Activated naive CD4-positive, alpha-beta T cell treated with anti-CD3 and anti-CD28 coated beads for 36 hours (primary cell): ENCODE data around the gene SEMA4F. TPM values are rescaled to one million over a fixed set of nuclear protein-coding genes. Genes with fewer than 3 reads are reported as not detected.

Experiments
- CTCF ChIA-PET: fragments of 350-600 bp; sonication (Branson Sonifier 250); formaldehyde crosslinking; loops from one replicate; lab custom pipeline; 2021; ENCODE audit warnings: antibody characterized with exemption; lab: Charles Lee
- DNase-seq: peaks from one replicate; pipeline ENCODE4 v3.0.0-alpha.2; 2020
- H3K27ac Mint-ChIP-seq: one replicate; pipeline ENCODE4 v1.8.0; 2021; ENCODE audit warnings: mild to moderate bottlenecking, mixed read lengths
- H3K27me3 Mint-ChIP-seq: one replicate; pipeline ENCODE4 v1.8.0; 2021; ENCODE audit warnings: low read depth, mixed read lengths
- H3K36me3 Mint-ChIP-seq: one replicate; pipeline ENCODE4 v1.8.0; 2021; ENCODE audit warnings: low read depth, mixed read lengths
- H3K4me1 Mint-ChIP-seq: one replicate; pipeline ENCODE4 v1.8.0; 2021; ENCODE audit warnings: low read depth, mixed read lengths
- H3K4me3 Mint-ChIP-seq: one replicate; pipeline ENCODE4 v1.8.0; 2021; ENCODE audit warnings: mild to moderate bottlenecking, moderate library complexity, mixed read lengths
- H3K9me3 Mint-ChIP-seq: one replicate; pipeline ENCODE4 v1.8.0; 2021; ENCODE audit warnings: mixed read lengths
- intact Hi-C: fragments of 100-400 bp; cut with micrococcal nuclease; formaldehyde crosslinking; loops from one replicate; pipeline ENCODE4 v1.15.1; 2023
- total RNA-seq, 2 experiments: library from RNA; stranded (reverse); gene quantifications; one replicate each; pipeline ENCODE4 v1.2.3, GENCODE V29; 2021

The SEMA4F gene
- total RNA-seq, 2 experiments from 2014 or later, result 4.3 to 5.3 TPM

GRCh38 chr2:74694281-74694680 is 40.2 kb downstream of the SEMA4F start:
- intact Hi-C loops, result loop anchor here (5.0 kb wide), 1 partner anchor 708 kb away; no protein-coding TSS in a partner anchor
- H3K4me1 Mint-ChIP-seq, result no peaks in the 10 kb centered on the region
- no peak overlapping the region for H3K27ac Mint-ChIP-seq
- H3K27me3 Mint-ChIP-seq, result no peaks in the 10 kb centered on the region
- CTCF ChIA-PET, result interaction anchor here (0.6 to 1.5 kb wide), 4 partner anchors 19 to 190 kb away, joined by 3 to 5 read pairs (median 4); no protein-coding TSS in a partner anchor
- H3K4me3 Mint-ChIP-seq, result no peak overlapping the region
- no peak for DNase-seq
- H3K9me3 Mint-ChIP-seq, result no peaks in the 10 kb centered on the region
- no peaks in the 10 kb centered on the region for H3K36me3 Mint-ChIP-seq

GRCh38 chr2:74695663-74696062 is 41.6 kb downstream of the SEMA4F start:
- CTCF ChIA-PET, result no interaction called here
- DNase-seq, result no peak
- H3K4me1 Mint-ChIP-seq, result no peaks in the 10 kb centered on the region
- no peak overlapping the region for H3K27ac Mint-ChIP-seq
- no peaks in the 10 kb centered on the region for H3K9me3 Mint-ChIP-seq
- no peaks in the 10 kb centered on the region for H3K27me3 Mint-ChIP-seq
- no peak overlapping the region for H3K4me3 Mint-ChIP-seq
- intact Hi-C loops, result no loop called here
- H3K36me3 Mint-ChIP-seq, result no peaks in the 10 kb centered on the region

GRCh38 chr2:74696829-74697228 is 42.8 kb downstream of the SEMA4F start:
- CTCF ChIA-PET, result no interaction called here
- DNase-seq, result no peak
- intact Hi-C loops, result no loop called here

GRCh38 chr2:74700643-74701372 is 46.8 kb downstream of the SEMA4F start:
- no peaks in the 10 kb centered on the region for H3K27me3 Mint-ChIP-seq
- DNase-seq, result no peak
- no peak overlapping the region for H3K4me3 Mint-ChIP-seq
- no peak overlapping the region for H3K27ac Mint-ChIP-seq
- no peaks in the 10 kb centered on the region for H3K9me3 Mint-ChIP-seq
- CTCF ChIA-PET, result interaction anchor here (1.2 to 1.4 kb wide), 2 partner anchors 12 to 14 kb away, joined by 5 to 6 read pairs; no protein-coding TSS in a partner anchor
- no peaks in the 10 kb centered on the region for H3K4me1 Mint-ChIP-seq
- intact Hi-C loops, result no loop called here
- peaks cover 2% of the 10 kb centered on the region for H3K36me3 Mint-ChIP-seq

More at GRCh38 chr2:74696829-74697228, 42.8 kb downstream of the SEMA4F start:
- Mint-ChIP-seq H3K27ac (no peak overlapping the region), H3K27me3 (no peaks in the 10 kb centered on the region), H3K36me3 (peaks cover 2% of the 10 kb centered on the region), H3K4me1 (no peaks in the 10 kb centered on the region), H3K9me3 (no peaks in the 10 kb centered on the region), H3K4me3 (no peak overlapping the region)

GRCh38 chr2:74702001-74702715 is 48.1 kb downstream of the SEMA4F start:
- DNase-seq, result no peak
- CTCF ChIA-PET, result interaction anchor here (1.0 to 1.5 kb wide), 3 partner anchors 12 to 84 kb away, joined by 3 to 5 read pairs (median 3); no protein-coding TSS in a partner anchor
- H3K9me3 Mint-ChIP-seq, result no peaks in the 10 kb centered on the region
- no peaks in the 10 kb centered on the region for H3K27me3 Mint-ChIP-seq
- peaks cover 2% of the 10 kb centered on the region for H3K36me3 Mint-ChIP-seq
- no peak overlapping the region for H3K4me3 Mint-ChIP-seq
- no peaks in the 10 kb centered on the region for H3K4me1 Mint-ChIP-seq
- intact Hi-C loops, result no loop called here
- H3K27ac Mint-ChIP-seq, result no peak overlapping the region

- no peak for DNase-seq
- CTCF ChIA-PET, result interaction anchor here (0.8 to 1.5 kb wide), 2 partner anchors 11 to 12 kb away, joined by 3 to 4 read pairs; no protein-coding TSS in a partner anchor
- H3K36me3 Mint-ChIP-seq, result peaks cover 2% of the 10 kb centered on the region
- no peaks in the 10 kb centered on the region for H3K9me3 Mint-ChIP-seq
- H3K27ac Mint-ChIP-seq, result no peak overlapping the region
- no peaks in the 10 kb centered on the region for H3K4me1 Mint-ChIP-seq
- no peak overlapping the region for H3K4me3 Mint-ChIP-seq
- H3K27me3 Mint-ChIP-seq, result no peaks in the 10 kb centered on the region
- intact Hi-C loops, result no loop called here
Observed at GRCh38 chr2:74703373-74703772, 49.3 kb downstream of the SEMA4F start.

- H3K9me3 Mint-ChIP-seq, result no peaks in the 10 kb centered on the region
- intact Hi-C loops, result no loop called here
- CTCF ChIA-PET, result no interaction called here
Observed at GRCh38 chr2:74704216-74704615, 50.2 kb downstream of the SEMA4F start.

GRCh38 chr2:74706741-74707140 is 52.7 kb downstream of the SEMA4F start:
- no peaks in the 10 kb centered on the region for H3K27me3 Mint-ChIP-seq
- H3K36me3 Mint-ChIP-seq, result no peaks in the 10 kb centered on the region
- no peaks in the 10 kb centered on the region for H3K9me3 Mint-ChIP-seq
- DNase-seq, result no peak
- H3K4me1 Mint-ChIP-seq, result no peaks in the 10 kb centered on the region
- no peak overlapping the region for H3K4me3 Mint-ChIP-seq
- CTCF ChIA-PET, result no interaction called here
- intact Hi-C loops, result no loop called here
- H3K27ac Mint-ChIP-seq, result no peak overlapping the region

More at GRCh38 chr2:74704216-74704615, 50.2 kb downstream of the SEMA4F start:
- peaks cover 2% of the 10 kb centered on the region for H3K36me3 Mint-ChIP-seq
- H3K4me3 Mint-ChIP-seq, result no peak overlapping the region
- H3K27ac Mint-ChIP-seq, result no peak overlapping the region
- H3K4me1 Mint-ChIP-seq, result no peaks in the 10 kb centered on the region
- no peaks in the 10 kb centered on the region for H3K27me3 Mint-ChIP-seq
- DNase-seq, result no peak

- DNase-seq, result no peak
- H3K27me3 Mint-ChIP-seq, result no peaks in the 10 kb centered on the region
- H3K27ac Mint-ChIP-seq, result no peak overlapping the region
- CTCF ChIA-PET, result no interaction called here
- intact Hi-C loops, result no loop called here
- no peaks in the 10 kb centered on the region for H3K36me3 Mint-ChIP-seq
- H3K4me1 Mint-ChIP-seq, result no peaks in the 10 kb centered on the region
- H3K9me3 Mint-ChIP-seq, result no peaks in the 10 kb centered on the region
- H3K4me3 Mint-ChIP-seq, result no peak overlapping the region
Observed at GRCh38 chr2:74707837-74708236, 53.8 kb downstream of the SEMA4F start.

- Mint-ChIP-seq H3K9me3 (no peaks in the 10 kb centered on the region), H3K27ac (no peak overlapping the region), H3K27me3 (no peaks in the 10 kb centered on the region), H3K36me3 (no peaks in the 10 kb centered on the region), H3K4me1 (no peaks in the 10 kb centered on the region), H3K4me3 (no peak overlapping the region)
- intact Hi-C loops, result no loop called here
- CTCF ChIA-PET, result no interaction called here
- DNase-seq, result no peak
Observed at GRCh38 chr2:74708296-74708695, 54.2 kb downstream of the SEMA4F start.

- no peak overlapping the region for H3K27ac Mint-ChIP-seq
- intact Hi-C loops, result no loop called here
- no peaks in the 10 kb centered on the region for H3K9me3 Mint-ChIP-seq
- H3K4me1 Mint-ChIP-seq, result no peaks in the 10 kb centered on the region
- no peak overlapping the region for H3K4me3 Mint-ChIP-seq
- H3K36me3 Mint-ChIP-seq, result no peaks in the 10 kb centered on the region
- no peaks in the 10 kb centered on the region for H3K27me3 Mint-ChIP-seq
- no peak for DNase-seq
- CTCF ChIA-PET, result no interaction called here
Observed at GRCh38 chr2:74708883-74709282, 54.8 kb downstream of the SEMA4F start.

GRCh38 chr2:74712223-74713053 is 58.4 kb downstream of the SEMA4F start:
- Mint-ChIP-seq H3K9me3 (no peaks in the 10 kb centered on the region), H3K36me3 (no peaks in the 10 kb centered on the region), H3K4me3 (no peak overlapping the region), H3K27ac (no peak overlapping the region), H3K4me1 (peaks cover 7% of the 10 kb centered on the region), H3K27me3 (peaks cover 10% of the 10 kb centered on the region)
- no peak for DNase-seq
- CTCF ChIA-PET, result interaction anchor here (0.7 to 3.5 kb wide), 7 partner anchors 11 to 163 kb away, joined by 3 to 34 read pairs (median 5); no protein-coding TSS in a partner anchor
- intact Hi-C loops, result no loop called here
